ENCODE data around the gene UCKL1.
A peak's percentile ranks its signal among the peaks of the same experiment; 100 is the strongest.
"Not testable (repeated sequence)": the region's sequence is repeated elsewhere in the genome, so short reads cannot be mapped to it uniquely, and the experiment has no call there.

UCKL1 gene

DNA sequence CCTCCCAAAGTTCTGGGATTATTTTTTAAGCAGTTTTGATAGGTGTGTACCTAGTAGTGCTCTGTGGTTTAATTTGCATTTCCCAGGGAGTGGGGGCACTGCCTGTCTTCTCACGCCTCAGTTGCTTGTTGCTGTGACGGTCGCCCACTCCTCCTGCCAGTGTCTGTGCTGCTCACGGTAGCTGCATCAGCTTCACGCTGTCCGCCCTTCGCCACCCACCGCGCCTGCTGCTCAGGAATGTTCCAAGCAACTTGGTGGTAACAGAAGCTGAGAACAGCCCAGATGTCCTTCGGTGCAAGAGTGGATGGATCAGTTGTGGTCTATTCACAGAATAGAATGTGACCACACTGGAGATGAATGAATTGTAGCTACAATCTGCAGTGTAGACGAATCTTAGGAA is 38.4 kb downstream of the UCKL1 start:
- DNase-seq, result no peak

DNA sequence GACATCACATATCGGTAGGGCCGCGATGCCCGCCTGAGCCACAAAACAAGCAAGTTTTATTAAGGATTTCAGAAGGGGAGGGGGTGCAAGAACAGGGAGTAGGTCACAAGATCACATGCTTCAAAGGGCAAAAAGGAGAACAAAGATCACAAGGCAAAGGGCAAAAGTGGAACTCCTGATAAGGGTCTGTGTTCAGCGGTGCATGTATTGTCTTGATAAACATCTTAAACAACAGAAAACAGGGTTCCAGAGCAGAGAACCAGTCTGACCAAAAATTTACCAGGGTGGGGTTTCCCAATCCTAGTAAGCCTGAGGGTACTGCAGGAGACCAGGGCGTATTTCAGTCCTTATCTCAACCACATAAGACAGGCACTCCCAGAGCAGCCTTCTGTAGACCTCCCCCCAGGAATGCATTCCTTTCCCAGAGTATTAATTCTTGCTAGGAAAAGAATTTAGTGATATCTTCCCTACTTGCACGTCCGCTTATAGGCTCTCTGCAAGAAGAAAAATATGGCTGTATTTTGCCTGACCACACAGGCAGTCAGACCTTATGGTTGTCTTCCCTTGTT is 39.8 kb downstream of the UCKL1 start:
- not testable (repeated sequence) for DNase-seq

DNA sequence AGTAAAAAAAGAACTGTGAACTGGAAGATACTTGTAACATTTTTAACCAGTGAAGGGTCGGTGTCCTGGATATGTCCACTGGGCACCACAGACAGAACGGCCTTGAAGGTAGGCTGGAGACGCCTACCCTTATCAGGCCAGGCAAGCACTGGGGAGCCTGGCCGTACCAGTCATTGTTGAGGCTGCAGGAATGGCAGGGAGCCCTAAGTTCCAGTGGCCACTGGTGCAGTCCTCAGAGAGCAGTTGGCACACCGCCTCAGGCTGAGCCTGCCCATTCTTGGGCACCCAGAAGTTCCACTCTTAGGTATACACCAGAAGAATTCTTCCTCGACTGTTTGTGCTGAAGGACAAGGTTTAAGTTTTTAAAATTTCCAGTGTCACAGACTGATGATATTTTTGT is 40.7 kb downstream of the UCKL1 start:
- DNase-seq, result no peak

DNA sequence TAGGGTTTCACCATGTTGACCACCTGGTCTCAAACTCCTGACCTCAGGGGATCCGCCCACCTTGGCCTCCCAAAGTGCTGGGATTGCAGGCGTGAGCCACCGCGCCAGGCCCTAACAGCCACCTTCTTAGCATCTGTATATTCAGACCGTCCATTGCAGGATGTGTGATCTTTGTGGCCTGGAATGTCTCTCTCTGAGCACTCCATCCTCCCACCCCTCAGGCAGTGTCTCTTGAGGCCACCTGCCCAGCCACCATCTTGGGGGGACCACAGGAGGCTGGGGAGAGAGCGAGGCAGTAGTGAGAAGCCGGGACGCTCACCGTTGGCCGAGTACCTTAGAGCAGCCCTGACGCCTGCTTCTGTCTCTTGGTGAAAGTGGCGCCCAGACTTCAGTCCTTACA is 42.4 kb downstream of the UCKL1 start:
- DNase-seq, result no peak

DNA sequence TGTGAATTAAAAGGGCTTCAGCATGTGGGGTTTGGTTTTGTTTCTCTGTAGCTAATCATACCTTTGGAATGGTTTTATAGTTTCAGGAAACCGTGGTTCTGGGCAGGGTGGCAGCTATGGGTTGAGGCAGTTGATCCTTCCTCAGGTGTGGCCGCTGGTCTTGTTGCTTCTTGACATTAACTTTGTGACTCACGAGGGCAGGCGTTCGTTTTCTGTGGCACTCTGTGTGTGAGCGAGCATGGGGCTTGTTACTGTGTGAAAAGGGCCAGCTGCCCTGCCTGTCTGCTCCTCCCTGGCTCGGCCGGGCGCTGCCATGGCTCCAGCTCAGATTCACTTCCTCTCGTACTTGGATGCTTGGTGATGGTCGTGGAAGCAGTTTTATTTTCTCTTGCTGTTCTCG is 45.0 kb downstream of the UCKL1 start:
- DNase-seq, result no peak

DNA sequence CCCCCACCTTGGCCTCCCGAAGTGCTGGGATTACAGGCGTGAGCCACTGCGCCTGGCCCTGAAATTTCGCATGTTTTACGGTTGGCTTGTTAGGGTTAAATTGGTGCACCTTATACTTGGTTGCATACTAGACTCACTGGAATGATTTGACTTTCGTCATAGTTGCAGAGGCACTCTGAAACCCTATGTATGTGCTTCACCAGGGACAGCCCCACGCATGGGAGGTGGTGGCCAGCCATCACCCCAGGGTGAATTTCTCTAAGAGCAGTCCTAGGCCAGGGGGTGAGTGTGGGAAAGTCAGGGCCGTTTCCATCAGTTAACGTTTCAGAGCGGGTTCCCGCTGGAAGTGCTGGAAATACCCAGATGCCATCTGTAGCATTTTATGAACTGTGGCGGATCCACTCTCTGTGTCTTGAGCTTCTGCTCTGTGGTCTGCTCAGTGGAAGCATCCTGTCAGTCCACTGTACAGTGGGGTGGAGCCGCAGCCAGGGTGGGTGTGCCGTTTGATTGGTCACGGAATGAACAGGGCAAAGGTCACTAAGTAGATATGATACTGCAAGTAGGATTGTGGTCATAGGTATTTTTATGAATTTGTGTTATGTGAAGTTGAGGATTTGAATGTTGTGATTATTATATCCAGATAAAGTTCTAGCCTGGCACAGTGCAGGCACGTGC is 48.1 kb downstream of the UCKL1 start:
- no peak for DNase-seq

DNA sequence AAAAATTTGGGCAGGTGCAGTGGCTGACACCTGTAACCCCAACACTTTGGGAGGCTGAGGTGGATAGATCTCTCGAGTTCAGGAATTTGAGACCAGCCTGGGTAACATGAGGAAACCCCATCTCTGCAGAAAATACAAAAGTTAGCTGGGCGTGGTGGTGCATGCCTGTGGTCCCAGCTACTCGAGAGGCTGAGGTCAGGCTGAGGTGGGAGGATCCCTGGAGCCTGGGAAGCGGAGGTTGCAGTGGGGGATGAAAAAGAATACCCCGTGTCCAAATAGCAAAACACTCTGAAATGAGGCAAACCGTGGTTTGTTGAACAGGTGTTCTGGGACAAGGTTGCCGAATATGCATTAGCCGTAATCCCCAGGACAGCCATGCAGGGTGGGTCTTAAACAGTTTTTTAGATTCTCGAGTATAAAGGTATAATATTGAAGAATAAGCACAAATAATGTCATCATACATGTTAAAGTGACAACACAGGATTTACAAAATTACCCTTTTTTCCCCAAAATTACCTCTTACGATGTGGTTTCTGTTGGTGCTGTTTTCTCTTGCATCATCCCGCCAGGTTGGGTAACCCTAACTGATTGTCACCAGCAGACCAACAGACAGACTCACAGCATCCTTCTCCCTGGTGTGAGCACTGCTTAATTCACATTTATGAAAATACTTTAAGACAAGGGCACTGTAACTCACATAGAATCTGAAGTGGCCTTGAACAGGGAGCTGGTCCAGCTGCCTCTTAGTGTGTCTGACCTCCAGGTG is 52.2 kb downstream of the UCKL1 start:
- DNase-seq, result no peak

DNA sequence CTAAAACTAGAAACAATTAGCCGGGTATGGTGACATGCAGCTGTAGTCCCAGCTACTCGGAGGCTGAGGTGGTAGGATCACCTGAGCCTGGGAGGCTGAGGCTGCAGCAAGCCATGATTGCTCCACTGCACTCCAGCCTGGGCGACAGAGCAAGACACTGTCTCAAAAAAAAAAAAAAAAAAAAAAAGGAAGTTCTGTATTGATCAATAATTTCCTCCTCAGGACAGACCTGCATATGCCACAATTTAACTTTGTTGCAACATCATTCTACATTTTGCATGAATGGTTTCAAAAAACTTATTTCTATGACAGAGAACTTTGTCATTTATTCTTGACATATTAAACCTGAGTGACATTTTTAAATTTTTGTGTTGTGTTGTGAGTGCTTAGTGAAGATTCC is 55.8 kb downstream of the UCKL1 start:
- DNase-seq, result no peak

DNA sequence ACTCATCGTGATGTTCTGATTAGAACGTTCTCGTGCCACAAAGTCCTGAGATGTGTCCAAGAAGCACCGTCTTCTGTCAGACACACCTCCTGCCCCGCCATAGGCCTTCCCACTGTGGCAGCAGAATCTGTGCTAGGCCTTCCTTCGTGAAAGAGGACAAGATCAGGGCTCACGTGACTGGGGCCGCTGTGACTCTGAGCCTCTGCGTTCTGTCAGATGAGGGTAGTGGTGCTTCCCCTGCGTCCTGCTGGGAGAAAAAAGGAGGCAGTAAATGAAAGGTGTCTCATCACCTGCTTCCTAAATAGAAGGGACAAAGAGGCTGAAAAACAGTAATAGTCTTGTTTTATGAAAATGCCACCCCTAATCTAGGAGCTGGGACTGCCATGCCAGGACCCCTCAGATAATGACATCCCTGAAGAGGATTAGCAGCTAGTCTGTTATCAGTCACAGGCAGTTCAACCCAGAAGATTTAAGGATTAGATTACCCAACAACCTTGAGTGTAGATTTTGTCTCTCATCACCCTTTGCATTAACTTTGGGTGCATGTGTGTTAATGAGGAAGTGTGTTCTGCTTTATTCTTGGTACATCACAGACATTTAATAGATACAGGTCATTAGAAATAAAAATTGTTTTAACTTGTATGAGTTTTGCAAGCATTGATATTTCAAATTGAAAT is 57.2 kb downstream of the UCKL1 start:
- no peak for DNase-seq

DNA sequence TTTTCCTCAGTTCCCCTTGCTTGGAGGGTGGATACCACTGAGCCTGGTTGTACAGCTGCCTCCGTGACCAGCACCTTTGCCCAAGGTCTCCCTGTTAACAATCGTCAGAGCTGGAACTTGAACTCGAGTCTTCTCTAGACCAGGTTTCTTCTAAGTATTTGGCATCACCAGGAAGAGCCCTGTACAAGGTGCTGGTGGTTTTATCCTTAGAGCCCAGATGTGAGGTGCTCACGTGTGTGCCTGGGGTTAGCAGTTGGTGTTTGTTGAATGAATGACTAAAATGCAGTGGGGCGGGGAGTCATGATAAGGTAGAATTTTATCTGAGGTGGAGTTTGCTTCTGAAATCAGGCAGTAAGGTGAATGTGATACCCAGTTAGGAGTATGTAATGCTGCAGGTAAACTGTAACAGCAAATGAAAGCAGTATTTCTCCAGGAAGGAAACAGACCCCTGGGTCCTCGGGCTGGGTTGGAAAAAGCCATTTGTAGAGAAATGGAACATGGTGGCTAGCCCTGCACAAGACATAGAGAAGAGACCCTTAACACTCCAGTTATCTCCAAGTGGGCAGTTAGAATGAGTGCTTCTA is 58.1 kb downstream of the UCKL1 start:
- DNase-seq, result no peak

DNA sequence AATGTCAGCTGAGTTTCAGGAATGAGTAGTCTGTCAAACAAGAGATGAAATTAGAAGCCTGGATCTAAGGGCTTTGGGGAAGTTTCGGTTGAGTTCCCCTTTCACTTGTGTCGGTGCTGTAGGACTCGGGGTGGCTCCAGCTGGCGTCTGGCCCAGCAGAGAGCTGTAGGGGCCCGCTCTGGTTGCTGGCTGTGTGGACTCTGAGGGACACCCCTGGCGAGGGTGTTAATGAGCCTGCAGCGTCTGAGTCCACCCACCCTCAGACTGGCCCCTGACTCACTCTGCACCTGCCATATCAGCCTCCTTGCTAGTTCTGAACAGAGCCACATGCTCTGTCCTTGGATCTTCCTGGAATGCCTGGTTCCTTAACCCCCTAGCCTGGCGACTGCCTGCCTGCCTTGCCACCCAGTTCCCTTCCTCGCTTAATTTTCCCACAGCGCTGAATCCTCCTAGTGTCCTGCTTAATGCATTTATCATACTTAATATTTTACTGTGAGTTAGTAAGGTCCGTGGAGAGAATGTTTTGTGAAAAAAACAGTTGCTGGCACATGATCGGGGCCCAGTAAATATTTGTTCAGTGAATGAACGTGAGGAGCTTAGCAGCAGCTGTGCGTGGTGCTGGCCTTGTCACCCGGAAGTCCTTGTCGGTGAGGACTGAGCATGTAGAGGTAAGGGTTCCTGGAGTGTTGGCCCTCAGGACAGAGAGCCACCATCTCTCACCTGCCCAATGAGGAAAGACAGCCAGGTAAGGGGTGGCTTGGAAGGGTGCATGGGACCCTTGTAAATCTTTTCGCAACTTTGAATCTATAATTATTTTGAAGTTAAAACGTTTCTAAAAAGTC is 59.7 kb downstream of the UCKL1 start:
- DNase-seq, result peak; percentile 9

DNA sequence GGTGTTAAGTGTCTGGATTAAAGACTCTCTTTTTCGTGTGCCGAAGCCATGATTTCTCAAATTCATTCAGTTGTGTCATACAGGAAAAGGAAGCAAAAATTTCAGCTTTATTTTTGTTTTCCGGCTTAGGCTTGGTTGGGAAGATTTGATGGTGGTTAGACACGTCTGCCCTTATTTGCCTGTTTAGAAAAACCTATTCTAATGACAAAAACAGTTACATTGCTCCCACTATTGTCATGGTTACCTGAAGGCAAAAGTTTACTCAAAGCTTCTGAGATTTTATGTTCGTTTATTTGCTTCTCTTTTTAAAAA is 60.3 kb downstream of the UCKL1 start:
- no peak for DNase-seq

DNA sequence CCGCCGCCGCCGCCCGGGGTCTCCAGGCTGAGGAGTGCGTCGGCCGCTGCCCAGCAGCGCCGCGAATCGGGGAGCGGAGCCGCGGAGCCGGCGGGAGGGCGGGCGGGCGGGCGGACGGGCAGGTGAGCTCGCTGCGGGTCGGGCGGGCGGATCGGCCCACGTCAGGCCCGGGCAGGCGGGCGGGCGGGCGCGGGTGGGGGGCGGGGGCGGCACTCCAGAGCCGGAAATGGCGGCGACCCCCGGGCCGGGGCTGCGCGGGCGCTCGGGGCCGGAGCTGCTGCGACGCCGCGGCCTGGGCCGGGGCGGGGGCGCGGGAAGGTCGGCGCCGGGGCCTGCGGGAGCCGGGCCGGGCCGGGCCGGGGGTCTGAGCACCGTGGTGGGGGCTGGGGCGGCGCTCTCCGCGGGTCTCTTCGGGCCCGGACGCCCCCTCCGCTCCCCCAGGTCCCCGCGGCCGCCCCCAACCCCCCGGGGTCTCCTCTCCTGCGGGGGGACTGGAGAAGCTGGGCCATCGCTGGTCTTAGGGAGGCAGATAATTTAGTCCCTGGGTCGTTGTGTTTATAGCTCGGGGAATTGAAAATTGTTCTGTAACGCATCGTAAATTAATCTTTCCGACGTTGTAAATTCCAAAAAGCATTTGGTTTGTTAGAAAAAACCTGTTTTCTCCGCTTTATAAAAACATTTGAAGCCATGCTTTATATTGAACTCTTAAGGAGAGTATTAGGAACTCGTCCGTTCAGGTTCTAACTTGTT is 60.8 kb downstream of the UCKL1 start:
- no peak for DNase-seq

DNA sequence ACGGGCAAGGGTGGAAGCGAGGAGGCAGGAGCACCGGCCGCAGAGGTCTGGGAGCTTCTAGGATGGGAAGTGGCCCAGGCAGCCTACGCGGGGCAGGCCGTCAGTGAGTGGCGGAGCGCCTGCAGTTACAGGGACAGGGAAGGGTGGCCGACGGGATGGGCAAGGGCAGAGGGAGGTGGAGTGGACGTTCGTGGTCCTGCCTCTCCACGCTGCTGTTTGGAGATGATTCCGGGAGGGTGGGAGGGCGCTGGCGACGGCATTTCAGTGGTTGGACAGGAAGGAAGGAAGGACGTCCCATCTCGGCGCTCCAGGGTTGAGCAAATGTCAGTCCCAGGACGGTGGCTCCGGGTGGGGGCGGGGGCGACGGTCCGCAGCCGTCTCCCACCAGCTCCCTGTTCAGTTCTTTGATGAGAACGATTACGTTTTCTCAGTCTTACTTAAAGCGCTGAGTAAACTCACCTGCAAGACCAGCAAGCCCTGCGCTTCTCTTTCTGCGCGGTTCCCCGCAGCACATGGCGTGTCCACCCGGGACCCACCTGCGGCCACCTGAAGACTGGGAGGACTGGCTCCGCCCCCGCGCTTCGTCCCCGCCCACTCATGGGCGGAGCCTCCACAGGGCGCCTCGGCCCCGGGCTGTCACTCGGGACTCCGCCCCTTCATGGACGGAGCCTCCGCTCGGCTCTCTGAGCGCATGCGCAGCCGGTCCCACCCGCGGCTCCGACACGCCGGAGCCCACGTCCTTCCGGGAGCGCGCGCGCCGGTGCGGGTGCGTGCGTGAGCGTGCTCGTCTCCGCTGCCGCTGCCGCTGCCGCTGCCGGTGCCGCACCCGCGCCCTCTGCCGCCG is 61.6 kb downstream of the UCKL1 start, which contains the start of gene DNAJC5:
TSS of gene DNAJC5 (plus strand) at position 769 of the 844 bp plus-strand sequence. CDS start 33,220 bp downstream, outside the sequence.
- peak; percentile 96 for DNase-seq

DNA sequence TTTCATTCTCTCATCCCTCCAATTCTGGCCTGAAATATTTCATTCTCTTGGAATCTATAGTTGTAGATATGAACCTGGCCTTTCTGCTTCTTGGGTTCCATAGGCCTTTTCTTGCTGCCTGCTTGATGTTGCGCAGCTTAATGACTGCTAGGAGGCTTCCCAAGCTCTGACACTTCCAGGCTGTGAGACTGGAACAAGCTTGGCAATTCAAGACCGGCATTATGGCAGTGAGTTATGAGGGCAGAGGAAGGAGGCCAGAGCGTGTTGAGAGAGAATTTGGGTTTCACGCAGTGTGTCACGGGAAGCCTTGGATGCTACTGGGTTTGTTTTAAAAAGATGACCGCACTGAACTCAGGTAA is 62.2 kb downstream of the UCKL1 start:
- DNase-seq, result no peak

DNA sequence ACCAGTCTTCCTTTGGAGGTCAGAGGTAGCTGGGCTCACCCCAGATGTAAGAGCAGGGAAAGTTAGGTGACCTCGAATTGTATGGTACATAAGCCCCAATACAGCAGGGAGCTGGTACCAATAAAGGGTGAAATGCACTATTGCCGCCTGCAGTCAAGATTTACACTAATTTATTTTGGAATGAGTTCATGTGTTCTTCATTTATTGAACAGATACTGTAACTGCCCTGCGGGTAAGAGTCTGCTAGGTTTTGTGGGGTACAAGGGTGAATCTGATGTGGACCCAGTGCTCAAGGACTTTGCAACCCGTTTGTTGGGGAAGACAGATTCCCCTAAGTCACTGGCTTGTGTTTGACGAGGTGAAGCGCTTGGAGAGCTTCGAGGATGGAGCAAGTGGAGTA is 63.8 kb downstream of the UCKL1 start:
- no peak for DNase-seq

DNA sequence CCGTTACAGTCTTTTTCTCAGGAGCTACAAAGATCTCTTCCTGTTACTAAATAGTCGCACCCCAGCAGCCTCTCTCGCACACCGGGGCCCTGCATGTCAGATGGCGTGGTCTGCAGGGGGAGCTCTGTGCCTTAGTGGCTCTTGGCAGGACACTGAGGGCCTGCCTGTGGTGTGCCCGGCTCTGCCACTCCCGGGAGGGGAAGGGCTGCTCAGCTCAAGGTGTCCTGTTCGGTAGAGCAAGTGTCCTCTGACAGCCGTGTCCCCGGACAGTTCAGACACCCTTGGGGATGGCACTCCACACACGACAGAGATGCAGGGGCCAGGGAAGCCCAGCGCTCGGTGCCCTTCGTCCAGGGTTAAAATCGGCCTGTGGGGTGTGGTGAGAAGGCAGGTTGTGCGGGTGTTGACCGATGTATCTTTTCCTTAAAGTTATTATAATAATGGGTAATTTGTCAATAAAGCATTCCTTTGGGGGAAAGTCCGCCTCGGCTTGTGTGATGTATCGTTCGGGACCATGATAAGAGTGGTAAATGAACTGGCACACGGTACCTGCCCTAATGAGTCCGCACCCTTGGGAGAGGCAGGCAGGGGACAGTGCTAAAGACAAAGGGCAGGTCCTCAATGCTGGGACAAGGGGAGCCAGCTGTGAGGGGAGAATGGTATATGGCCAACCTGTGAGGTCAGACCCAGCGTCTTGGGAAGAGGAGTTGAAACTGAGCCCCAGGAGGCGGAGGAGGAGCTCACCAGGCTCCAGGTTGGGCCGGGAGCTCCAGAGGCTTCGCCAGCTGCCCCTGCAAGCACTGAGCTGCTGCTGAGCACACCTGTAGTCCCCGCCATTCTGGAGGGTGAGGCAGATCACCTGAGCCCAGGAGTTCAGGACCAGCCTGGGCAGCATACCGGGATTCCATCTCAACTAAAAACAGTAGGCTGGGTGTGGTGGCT is 64.9 kb downstream of the UCKL1 start:
- no peak for DNase-seq

DNA sequence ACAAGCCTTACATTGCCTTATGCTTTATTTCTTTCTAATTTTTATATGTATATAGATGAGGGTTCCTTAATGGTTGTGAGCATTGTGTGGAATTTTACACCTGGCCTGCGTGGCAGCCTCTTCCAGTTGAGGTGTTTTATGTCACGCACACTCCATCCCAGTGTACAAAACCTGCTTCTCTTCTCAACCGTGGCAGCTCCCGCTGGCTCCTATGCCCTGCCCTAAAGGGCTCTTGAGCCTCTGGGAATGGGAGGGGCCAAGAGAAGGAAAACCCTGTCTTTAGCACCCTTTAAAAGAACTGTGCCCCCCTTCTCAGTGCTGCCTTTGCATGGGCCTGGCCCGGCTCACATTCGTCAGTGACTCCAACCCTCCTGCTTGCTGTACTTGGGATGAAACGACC is 65.6 kb downstream of the UCKL1 start:
- no peak for DNase-seq

DNA sequence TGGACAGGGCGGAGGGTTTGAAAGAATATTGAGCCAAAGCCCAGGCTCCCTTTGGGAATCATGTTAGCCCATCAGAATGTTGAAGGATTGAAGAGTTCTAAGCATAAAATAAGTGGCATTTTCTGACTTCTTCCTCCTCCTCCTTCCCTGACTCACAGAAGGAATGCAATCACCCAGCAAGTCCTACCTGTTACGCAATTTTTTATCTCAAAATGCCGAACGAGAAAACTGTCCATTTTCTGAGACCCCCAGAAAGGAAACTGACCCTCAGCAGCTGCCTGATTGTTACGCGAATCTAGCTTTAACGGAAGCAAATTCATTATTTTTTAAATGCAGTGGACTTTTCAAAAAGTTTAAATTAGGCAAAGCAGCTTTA is 66.0 kb downstream of the UCKL1 start:
- DNase-seq, result no peak
